ENCODE results near the gene PBLD. TPM values are rescaled to one million over a fixed set of nuclear protein-coding genes. Genes with fewer than 3 reads are reported as not detected.

Gene PBLD
- total RNA-seq, 1 experiment from 2014 or later = 3.5 TPM

DNA sequence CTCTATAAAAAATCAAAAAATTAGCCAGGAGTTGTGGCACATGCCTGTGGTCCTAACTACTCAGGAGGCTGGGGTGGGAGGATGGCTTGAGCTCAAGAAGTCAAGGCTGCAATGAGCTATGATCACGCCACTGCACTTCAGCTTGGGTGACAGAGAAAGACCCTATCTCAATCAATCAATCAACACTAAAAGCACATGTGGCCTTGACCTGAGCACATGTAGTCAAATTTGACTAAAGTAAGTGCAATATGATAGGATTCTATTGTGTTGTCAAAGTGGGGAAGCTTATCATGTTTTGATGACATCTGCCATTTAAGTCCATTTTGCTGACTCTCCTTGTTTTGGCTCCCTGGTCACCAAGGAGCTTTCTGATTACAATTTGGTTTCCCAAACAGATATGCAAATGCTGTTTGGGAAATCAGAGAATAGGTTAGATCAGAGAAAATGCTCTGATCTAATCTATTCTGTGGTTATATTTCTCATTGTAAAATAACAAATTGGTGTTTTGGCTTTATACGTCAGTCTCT lies 57.1 kb downstream of the PBLD start:
- Histone ChIP-seq H3K56ac (ENCODE audit: insufficient read length, low read depth, low read length) (no peak overlapping the region), H2BK120ac (ENCODE audit: low read depth, low read length, poor library complexity, severe bottlenecking) (no peak overlapping the region), H3K23me2 (ENCODE audit: insufficient read length, low read depth, low read length, poor library complexity, severe bottlenecking) (no peaks in the 10 kb centered on the region), H2AFZ (ENCODE audit: low read length) (no peak overlapping the region), H4K91ac (ENCODE audit: insufficient read length, low read depth, low read length) (no peak overlapping the region), H3K4ac (ENCODE audit: low read depth, low read length) (no peak overlapping the region), H3K14ac (ENCODE audit: insufficient read depth, low read length) (no peak overlapping the region), H3K23ac (ENCODE audit: insufficient read length, low read depth, low read length) (no peak overlapping the region), H3K27ac (ENCODE audit: insufficient read length, low read depth, low read length) (no peak overlapping the region), H3K18ac (ENCODE audit: insufficient read length, low read depth, low read length) (no peak overlapping the region), H4K8ac (replicated peaks; ENCODE audit: insufficient read length, low read depth, low read length) (no peak overlapping the region), H4K5ac (ENCODE audit: insufficient read length, low read depth, low read length) (no peak overlapping the region), H3K79me2 (ENCODE audit: insufficient read depth, low read length) (no peaks in the 10 kb centered on the region), H3K4me1 (ENCODE audit: insufficient read depth, low read length) (peaks cover 2% of the 10 kb centered on the region; the same call in 1 of the 2 replicates), H3T11ph (ENCODE audit: low read length) (no peak overlapping the region), H4K20me1 (ENCODE audit: control insufficient read depth, insufficient read depth, insufficient read length) (no peaks in the 10 kb centered on the region), H3K4me2 (ENCODE audit: insufficient read depth, insufficient read length, low read length) (no peak overlapping the region), H2BK20ac (ENCODE audit: low read depth, low read length, poor library complexity, severe bottlenecking) (no peak overlapping the region), H3K9ac (ENCODE audit: extremely low read depth, insufficient read length, low read length) (no peak overlapping the region), H3K27me3 (ENCODE audit: insufficient read depth, low read length) (no peaks in the 10 kb centered on the region), H2BK12ac (ENCODE audit: insufficient read length, low read depth, low read length) (no peak overlapping the region), H2BK15ac (ENCODE audit: low read depth, low read length) (no peak overlapping the region), H3K79me1 (ENCODE audit: insufficient read depth, low read depth, low read length, poor library complexity, severe bottlenecking) (no peaks in the 10 kb centered on the region), H3K9me3 (ENCODE audit: control insufficient read depth, low read depth, low read length) (peaks cover 7% of the 10 kb centered on the region), H2BK5ac (ENCODE audit: insufficient read length, low read length) (no peak overlapping the region), H2AK5ac (ENCODE audit: insufficient read length, low read length) (no peak overlapping the region)
- H3K36me3 Mint-ChIP-seq (ENCODE audit: insufficient read depth in 1 of 3, low read depth in 3 of 3) = peaks cover 14 to 27% (median 19%) of the 10 kb centered on the region in 3 experiments
- no peak for DNase-seq
- no peak overlapping the region for H3K27ac Mint-ChIP-seq
- peaks cover 35 to 40% of the 10 kb centered on the region in 2 experiments for H3K9me3 Mint-ChIP-seq
- TF ChIP-seq, protein P1, sequence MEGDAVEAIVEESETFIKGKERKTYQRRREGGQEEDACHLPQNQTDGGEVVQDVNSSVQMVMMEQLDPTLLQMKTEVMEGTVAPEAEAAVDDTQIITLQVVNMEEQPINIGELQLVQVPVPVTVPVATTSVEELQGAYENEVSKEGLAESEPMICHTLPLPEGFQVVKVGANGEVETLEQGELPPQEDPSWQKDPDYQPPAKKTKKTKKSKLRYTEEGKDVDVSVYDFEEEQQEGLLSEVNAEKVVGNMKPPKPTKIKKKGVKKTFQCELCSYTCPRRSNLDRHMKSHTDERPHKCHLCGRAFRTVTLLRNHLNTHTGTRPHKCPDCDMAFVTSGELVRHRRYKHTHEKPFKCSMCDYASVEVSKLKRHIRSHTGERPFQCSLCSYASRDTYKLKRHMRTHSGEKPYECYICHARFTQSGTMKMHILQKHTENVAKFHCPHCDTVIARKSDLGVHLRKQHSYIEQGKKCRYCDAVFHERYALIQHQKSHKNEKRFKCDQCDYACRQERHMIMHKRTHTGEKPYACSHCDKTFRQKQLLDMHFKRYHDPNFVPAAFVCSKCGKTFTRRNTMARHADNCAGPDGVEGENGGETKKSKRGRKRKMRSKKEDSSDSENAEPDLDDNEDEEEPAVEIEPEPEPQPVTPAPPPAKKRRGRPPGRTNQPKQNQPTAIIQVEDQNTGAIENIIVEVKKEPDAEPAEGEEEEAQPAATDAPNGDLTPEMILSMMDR (conservative IDR thresholded peaks at IDR 0.05) = no peak
- H3K27me3 Mint-ChIP-seq (ENCODE audit: low read depth) = peaks cover 15% of the 10 kb centered on the region
- WGBS (ENCODE audit: extremely low coverage, insufficient read length, low lambda C conversion rate) = no CpG with 5 or more reads among the region's 2 CpGs
- H3K4me3 Mint-ChIP-seq = no peak overlapping the region
- peaks cover 10 to 12% of the 10 kb centered on the region in 2 experiments for H3K4me1 Mint-ChIP-seq
